Measurements from ENCODE around the gene MRFAP1L1. TPM values are rescaled to one million over a fixed set of nuclear protein-coding genes. Genes with fewer than 3 reads are reported as not detected.

Gene MRFAP1L1
- polyA plus RNA-seq, 1 donor from 2014 or later = 438 TPM

DNA sequence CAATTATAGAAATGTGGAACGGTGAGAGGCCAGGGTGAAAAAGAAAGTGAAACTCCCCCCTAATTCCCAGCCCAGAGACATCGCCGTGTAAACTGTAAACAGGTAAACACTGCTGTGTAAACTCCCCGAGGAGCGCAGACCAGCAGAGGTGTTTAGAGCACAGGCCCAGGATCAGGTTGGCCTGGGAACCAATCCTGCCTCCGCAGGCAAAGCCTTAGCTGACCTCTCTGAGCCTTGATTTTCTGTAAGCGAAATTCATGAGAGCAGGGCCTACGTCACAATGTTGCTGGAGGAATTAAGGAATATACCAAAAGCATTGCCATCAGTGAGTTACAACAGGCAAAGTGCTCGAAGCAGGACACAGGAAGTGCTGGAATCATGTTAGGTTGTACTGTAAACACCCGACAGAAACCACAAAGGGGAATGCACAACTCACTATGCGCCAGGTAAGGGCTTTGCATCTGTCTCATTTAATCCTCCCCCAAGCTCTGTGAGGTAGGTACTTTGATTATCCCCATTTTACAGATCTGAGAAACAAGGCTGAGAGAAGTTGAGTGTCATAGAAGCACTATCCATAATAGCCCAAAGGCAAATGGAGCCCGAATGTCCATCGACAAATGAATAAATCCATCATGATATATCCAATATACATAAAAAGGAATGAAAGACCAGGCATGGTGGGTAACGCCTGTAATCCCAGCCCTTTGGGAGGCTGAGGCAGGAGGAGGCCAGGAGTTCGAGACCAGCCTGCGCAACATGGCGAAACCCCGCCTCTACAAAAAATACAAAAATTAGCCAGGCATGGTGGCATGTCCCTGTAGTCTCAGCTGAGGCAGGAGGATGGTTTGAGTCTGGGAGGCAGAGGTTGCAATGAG is 42.2 kb upstream of the MRFAP1L1 start:
- Histone ChIP-seq H3K4me3 (ENCODE audit: low read length) (no peak overlapping the region), H2AFZ (ENCODE audit: low read depth, low read length) (no peak overlapping the region), H3K36me3 (ENCODE audit: insufficient read depth, low read length) (no peaks in the 10 kb centered on the region), H3K4me2 (ENCODE audit: low read length) (no peak overlapping the region), H3K27ac (ENCODE audit: low read length) (no peak overlapping the region), H3K9me3 (ENCODE audit: low read length) (no peaks in the 10 kb centered on the region), H3K27me3 (ENCODE audit: insufficient read depth, low read depth, low read length) (no peaks in the 10 kb centered on the region), H3K79me2 (replicated peaks; ENCODE audit: insufficient read depth, low read length) (no peaks in the 10 kb centered on the region), H4K20me1 (ENCODE audit: insufficient read depth) (no peaks in the 10 kb centered on the region), H3F3A (ENCODE audit: insufficient read depth, low read length, poor library complexity, severe bottlenecking) (no peaks in the 10 kb centered on the region), H3K9me2 (ENCODE audit: insufficient read depth, low read length) (no peaks in the 10 kb centered on the region), H3K9ac (ENCODE audit: low read length) (no peak overlapping the region)
- no peak for TF ChIP-seq SMC3 (conservative IDR thresholded peaks at IDR 0.05; ENCODE audit: poor library complexity)
- no peak for TF ChIP-seq TAF1 (IDR thresholded peaks at IDR 0.05; ENCODE audit: low read depth)
- no peak for TF ChIP-seq EZH2 (IDR thresholded peaks at IDR 0.05; ENCODE audit: borderline replicate concordance, insufficient read depth, low read length, poor library complexity, severe bottlenecking)
- TF ChIP-seq, protein P1, sequence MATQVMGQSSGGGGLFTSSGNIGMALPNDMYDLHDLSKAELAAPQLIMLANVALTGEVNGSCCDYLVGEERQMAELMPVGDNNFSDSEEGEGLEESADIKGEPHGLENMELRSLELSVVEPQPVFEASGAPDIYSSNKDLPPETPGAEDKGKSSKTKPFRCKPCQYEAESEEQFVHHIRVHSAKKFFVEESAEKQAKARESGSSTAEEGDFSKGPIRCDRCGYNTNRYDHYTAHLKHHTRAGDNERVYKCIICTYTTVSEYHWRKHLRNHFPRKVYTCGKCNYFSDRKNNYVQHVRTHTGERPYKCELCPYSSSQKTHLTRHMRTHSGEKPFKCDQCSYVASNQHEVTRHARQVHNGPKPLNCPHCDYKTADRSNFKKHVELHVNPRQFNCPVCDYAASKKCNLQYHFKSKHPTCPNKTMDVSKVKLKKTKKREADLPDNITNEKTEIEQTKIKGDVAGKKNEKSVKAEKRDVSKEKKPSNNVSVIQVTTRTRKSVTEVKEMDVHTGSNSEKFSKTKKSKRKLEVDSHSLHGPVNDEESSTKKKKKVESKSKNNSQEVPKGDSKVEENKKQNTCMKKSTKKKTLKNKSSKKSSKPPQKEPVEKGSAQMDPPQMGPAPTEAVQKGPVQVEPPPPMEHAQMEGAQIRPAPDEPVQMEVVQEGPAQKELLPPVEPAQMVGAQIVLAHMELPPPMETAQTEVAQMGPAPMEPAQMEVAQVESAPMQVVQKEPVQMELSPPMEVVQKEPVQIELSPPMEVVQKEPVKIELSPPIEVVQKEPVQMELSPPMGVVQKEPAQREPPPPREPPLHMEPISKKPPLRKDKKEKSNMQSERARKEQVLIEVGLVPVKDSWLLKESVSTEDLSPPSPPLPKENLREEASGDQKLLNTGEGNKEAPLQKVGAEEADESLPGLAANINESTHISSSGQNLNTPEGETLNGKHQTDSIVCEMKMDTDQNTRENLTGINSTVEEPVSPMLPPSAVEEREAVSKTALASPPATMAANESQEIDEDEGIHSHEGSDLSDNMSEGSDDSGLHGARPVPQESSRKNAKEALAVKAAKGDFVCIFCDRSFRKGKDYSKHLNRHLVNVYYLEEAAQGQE (IDR thresholded peaks at IDR 0.05; ENCODE audit: borderline replicate concordance) = no peak
- no peak for TF ChIP-seq EP300 (conservative IDR thresholded peaks at IDR 0.05; ENCODE audit: poor library complexity, severe bottlenecking)
- TF ChIP-seq RAD21 (conservative IDR thresholded peaks at IDR 0.05) = no peak
- TF ChIP-seq MXI1 (conservative IDR thresholded peaks at IDR 0.05; ENCODE audit: poor library complexity, severe bottlenecking) = no peak

GRCh38 chr4:6750286-6751221 is 40.9 kb upstream of the MRFAP1L1 start:
- Histone ChIP-seq H3K9me3 (ENCODE audit: low read length) (no peaks in the 10 kb centered on the region), H3K9ac (ENCODE audit: low read length) (no peak overlapping the region), H3K27ac (ENCODE audit: low read length) (no peak overlapping the region)

More at GRCh38 chr4:6750286-6751221, 40.9 kb upstream of the MRFAP1L1 start:
- Histone ChIP-seq H2AFZ (ENCODE audit: low read depth, low read length) (no peak overlapping the region), H4K20me1 (ENCODE audit: insufficient read depth) (no peaks in the 10 kb centered on the region), H3K4me2 (ENCODE audit: low read length) (no peak overlapping the region), H3K36me3 (ENCODE audit: insufficient read depth, low read length) (no peaks in the 10 kb centered on the region), H3K27me3 (ENCODE audit: insufficient read depth, low read depth, low read length) (no peaks in the 10 kb centered on the region), H3K79me2 (replicated peaks; ENCODE audit: insufficient read depth, low read length) (no peaks in the 10 kb centered on the region), H3K9me2 (ENCODE audit: insufficient read depth, low read length) (no peaks in the 10 kb centered on the region), H3K4me3 (ENCODE audit: low read length) (no peak overlapping the region), H3F3A (ENCODE audit: insufficient read depth, low read length, poor library complexity, severe bottlenecking) (no peaks in the 10 kb centered on the region)
- TF ChIP-seq, protein P1 (IDR thresholded peaks at IDR 0.05; ENCODE audit: borderline replicate concordance) = no peak
- TF ChIP-seq EP300 (conservative IDR thresholded peaks at IDR 0.05; ENCODE audit: poor library complexity, severe bottlenecking) (no peak), POLR2AphosphoS5 (IDR thresholded peaks at IDR 0.05) (no peak), TAF1 (IDR thresholded peaks at IDR 0.05; ENCODE audit: low read depth) (no peak), MXI1 (conservative IDR thresholded peaks at IDR 0.05; ENCODE audit: poor library complexity, severe bottlenecking) (no peak), CTCF (IDR thresholded peaks at IDR 0.05; ENCODE audit: poor library complexity, severe bottlenecking) (no peak), RAD21 (conservative IDR thresholded peaks at IDR 0.05) (no peak), EZH2 (IDR thresholded peaks at IDR 0.05; ENCODE audit: borderline replicate concordance, insufficient read depth, low read length, poor library complexity, severe bottlenecking) (no peak), SMC3 (conservative IDR thresholded peaks at IDR 0.05; ENCODE audit: poor library complexity) (no peak)
